HG02623 (cell line): ENCODE data around the gene LAMTOR3.
"Not testable (repeated sequence)": the region's sequence is repeated elsewhere in the genome, so short reads cannot be mapped to it uniquely, and the experiment has no call there.

Experiments
- ATAC-seq: cut with Tn5 transposase; IDR thresholded peaks from one replicate; pipeline ENCODE4 v1.9.1; 2021; ENCODE audit warnings: moderate library complexity; ENCODE audit not compliant: unreplicated experiment

Gene LAMTOR3

GRCh38 chr4:99832758-99833157 lies 61.5 kb downstream of the LAMTOR3 start:
- ATAC-seq = no peak

- ATAC-seq = no peak
Observed at GRCh38 chr4:99832321-99832720, 61.9 kb downstream of the LAMTOR3 start.

- ATAC-seq = not testable (repeated sequence)
Observed at GRCh38 chr4:99830051-99830450, 64.2 kb downstream of the LAMTOR3 start.

DNA sequence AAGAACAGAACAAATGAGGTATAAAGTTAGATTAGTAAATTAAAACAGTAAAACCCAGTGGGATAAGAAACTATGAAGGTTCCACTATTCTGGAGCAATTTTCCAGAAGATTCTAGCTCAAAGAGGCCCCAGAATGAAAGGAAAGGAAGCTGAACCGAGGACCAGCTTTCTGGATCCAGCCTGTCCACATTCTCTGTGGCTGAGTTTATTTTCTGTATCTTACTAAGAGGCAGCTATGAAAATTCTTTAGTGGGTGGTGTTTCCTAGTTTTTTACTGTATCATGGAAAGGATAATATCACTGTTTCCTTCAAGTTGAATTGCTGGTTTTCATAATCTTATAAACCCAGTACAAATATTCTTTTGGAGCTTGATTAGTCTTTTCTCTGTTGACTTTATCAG lies 65.8 kb downstream of the LAMTOR3 start:
- no peak for ATAC-seq
